HG03175 (cell line): ENCODE measurements around the gene PCYOX1L.

Source experiments
- ATAC-seq: cut with Tn5 transposase; IDR thresholded peaks from one replicate; pipeline ENCODE4 v1.9.1; 2021; ENCODE audit warnings: mild to moderate bottlenecking, moderate library complexity; ENCODE audit not compliant: unreplicated experiment

PCYOX1L gene

DNA sequence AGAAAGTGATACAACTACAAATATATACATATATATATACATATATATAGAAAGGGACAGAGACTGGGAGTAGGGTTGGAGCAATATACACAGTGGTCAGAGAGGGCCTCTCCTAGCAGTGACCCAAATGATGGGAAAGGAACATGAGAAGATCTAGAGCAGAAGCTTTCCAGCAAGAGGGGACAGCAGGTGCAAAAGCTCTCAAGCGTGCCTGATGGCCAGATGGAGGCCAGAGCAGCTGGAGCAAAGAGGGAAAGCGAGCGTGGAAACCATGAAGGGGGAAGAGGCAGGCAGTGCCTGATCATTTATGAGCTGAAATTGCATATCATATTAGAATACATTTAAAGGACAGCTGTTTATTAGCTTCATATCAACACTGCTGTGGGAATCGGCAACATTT lies 20.1 kb upstream of the PCYOX1L start:
- ATAC-seq: no peak

DNA sequence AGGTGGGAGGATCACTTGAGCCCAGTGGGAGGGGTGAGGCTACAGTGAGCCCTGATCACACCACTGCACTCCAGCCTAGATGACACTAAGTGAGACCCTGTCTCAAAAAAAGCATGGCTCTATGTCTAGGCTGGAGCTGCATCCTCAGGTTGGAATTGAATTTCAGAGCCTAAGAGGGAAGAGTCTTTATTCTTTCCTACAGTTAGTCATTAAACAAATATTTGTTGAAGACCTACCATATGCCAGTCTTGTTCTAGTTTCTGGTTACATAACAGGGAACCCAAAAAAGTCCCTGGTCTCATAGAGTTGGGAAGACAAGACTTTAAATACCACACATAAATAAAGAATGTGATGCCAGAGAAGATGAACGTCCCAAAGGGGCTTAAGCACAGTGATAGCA lies 19.5 kb upstream of the PCYOX1L start:
- ATAC-seq: no peak

DNA sequence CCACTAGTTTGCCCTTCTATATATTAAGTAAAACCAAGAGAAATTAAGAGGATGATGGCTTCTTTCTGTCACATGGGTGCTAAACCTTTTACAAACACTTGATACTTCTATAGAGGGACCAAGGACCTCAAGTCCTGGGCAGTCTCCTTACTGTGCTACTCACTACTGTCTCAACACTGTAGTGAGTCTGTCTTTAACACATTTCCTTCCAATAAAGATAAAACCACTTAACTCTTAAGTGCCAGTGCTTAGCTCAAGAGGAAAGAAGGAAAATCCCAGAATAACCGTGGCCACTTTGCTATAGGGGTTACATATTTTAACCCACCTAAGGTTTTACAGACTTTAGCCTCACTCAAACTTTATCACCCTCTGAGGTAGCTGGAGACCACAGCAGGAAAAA lies 16.9 kb upstream of the PCYOX1L start:
- ATAC-seq: no peak

DNA sequence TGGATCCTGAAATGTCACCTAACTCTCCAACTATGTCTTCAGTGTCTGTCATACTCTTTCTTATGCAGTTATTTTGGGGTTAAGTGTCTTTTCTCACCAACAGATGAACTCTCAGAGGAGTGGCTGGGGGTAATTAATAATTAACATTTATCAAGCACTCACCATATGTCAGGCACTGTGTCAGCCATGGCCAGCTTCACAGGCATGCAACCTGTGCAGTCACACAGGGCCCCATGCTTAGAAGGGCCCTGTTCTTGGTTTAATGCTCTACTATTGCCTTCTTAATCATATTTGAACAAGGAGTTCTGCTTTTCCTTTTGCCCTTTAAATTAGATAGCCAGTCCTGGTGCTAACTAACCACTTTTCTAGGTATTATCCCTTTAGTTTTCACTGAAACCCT lies 16.0 kb upstream of the PCYOX1L start:
- peak; percentile 47 for ATAC-seq

- ATAC-seq: no peak
These were observed 13.7 kb upstream of the PCYOX1L start for GRCh38 chr5:149344151-149344550.

- ATAC-seq: peak; percentile 94
These were observed 12.5 kb upstream of the PCYOX1L start, which contains the start of gene GRPEL2 for GRCh38 chr5:149345147-149345891. GRPEL2 (plus strand) TSS chr5:149345499; CDS start chr5:149345540, 41 bp downstream.

- no peak for ATAC-seq
These were observed 12.0 kb upstream of the PCYOX1L start for GRCh38 chr5:149345892-149346222.

DNA sequence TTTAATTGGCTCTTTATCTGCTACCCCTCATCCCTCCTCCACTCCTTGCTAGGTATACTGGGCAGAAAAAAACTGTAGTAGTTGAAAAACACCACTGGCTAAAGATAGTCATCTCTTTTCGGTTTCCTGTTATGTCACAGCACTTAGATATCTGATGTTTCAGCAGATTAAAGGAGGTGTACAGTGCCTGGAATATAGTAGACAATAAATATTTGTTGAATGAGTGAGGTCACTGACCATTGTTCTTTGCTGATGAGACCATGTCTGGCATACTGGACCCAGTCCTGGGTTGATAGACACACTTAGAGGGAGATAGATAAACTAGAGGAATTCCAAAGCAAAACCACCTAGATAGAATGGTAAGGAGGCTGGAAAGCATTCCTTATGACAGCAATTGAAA lies 9.3 kb upstream of the PCYOX1L start:
- ATAC-seq: no peak

DNA sequence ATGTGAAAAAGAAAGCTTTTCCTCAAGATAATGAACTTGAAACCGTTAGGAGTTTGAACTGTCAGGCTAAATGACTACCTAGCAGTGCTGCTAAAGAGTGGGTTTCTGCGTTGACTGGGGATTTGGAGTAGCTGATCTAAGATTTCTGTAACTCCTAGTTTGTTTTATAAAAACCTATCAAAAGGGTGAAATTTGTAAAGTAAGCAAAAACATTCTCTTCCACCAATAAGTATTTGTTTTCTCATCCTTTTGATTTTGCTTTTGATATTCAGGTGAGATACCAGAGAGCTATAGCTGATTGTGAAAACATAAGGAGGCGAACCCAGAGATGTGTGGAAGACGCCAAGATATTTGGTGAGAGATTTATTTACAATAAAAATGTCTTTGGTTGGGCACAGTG lies 8.5 kb upstream of the PCYOX1L start:
- ATAC-seq: no peak

DNA sequence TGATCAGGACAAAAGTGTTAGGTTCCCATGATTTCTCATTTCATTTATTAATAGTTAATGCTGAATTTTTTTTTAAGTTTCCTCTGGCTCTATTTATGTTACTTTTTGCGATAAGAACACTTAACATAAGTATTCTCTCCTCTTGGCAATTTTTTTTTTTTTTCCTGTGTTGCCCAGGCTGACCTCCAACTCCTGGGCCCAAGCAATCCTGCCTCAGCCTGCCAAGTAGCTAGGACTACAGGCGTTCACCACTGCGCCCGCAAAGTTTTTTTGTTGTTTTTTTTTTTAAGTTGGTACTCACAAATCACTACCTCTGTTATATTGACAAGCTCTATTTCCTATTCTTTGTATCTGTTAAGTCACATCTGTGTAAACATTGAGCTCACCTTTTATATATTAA lies 5.7 kb upstream of the PCYOX1L start:
- ATAC-seq: no peak

GRCh38 chr5:149353911-149354310 lies 3.9 kb upstream of the PCYOX1L start:
- no peak for ATAC-seq

DNA sequence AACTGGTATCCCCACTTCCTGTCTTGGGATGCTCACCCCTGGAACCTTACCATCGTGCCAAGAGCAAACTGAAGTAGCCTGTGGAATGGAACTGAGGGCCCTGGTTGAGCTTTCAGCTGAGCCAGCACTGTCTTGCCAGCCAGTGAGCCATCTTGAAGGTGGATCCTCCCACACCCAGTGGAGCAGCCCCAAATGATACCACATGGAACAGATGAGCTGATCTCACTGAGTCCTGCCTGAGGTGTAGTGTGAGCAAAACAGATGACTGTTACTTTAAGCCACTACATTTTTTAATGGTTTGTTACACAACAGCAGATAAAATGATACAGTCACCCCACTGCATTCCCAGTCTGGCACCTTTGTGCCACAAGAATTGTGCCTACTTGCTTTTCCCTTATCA lies 2.2 kb upstream of the PCYOX1L start:
- no peak for ATAC-seq

- ATAC-seq: no peak
These were observed 1.5 kb upstream of the PCYOX1L start for GRCh38 chr5:149356391-149356790.

- ATAC-seq: peak; percentile 4
These were observed 427 bp downstream of the PCYOX1L start for GRCh38 chr5:149358294-149358651.

DNA sequence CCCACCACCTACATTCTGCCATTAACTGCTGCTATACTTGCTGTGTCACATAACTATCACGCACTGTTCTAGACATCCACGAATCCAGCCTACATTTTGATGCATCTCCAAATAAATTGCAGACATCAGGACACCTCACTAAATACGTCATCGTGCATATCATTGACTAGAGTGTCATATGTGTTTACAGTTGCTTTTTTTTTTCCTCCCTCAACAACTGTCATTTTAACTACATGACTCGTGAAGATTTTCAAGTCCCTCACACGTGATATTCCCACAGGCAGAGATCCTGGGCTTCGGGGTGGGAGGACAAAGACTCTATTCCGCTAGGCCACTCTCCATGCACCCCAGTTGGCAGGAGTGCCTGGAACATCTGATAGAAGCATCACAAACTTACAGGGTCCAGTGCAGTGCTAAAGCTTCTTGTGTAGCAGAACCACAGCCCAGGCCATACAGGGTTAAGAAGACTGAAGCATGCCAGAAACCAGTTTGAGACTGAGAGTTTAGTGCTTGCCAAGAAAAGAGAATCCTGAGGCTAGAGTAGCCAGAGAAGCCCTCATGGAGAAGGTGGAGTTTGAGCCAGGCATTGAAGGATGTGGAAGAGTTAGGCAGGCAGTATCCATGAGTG lies 1.1 kb downstream of the PCYOX1L start:
- no peak for ATAC-seq

GRCh38 chr5:149360272-149360671 lies 2.4 kb downstream of the PCYOX1L start:
- no peak for ATAC-seq

GRCh38 chr5:149362541-149362940 lies 4.7 kb downstream of the PCYOX1L start:
- no peak for ATAC-seq

DNA sequence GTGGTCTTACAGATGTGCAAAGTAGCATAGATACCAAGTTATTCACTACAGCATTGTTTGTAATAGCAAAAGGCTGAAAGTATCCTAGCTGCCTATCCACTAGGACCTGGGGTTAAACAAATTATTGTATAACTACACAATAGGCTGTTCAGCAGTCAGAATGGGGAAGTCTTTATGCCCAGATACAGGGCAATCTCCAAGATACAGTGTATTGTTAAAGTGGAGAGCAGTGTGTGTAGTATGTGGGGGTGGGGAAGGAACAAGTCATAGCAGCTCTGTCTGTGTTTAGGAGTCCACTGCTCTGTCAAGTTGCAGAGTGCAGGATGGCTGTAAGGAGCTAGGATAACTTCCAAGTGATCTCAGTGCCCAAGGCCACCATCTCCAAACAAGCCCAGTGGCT lies 5.5 kb downstream of the PCYOX1L start:
- no peak for ATAC-seq

GRCh38 chr5:149363936-149364335 lies 6.1 kb downstream of the PCYOX1L start:
- no peak for ATAC-seq

DNA sequence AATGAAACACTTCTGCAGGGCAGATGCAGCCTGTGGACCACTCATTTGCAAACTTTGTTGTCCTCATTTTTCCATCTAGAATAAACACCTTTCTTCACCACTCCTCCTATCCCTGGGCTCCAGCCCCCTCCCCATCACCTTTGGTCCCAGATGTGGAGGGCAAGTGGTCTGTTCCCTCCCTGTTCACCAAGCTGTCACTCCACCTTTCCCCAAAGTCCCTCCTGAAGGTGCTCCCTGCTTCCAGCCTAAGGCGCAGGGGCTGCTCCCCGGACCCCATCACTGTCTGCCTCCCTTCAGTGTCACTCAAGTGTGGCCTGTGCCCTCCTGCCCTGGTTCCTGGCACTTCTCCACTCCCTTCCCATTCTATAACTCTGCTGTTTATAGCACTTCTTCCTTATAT lies 6.9 kb downstream of the PCYOX1L start:
- no peak for ATAC-seq

GRCh38 chr5:149365418-149365817 lies 7.6 kb downstream of the PCYOX1L start:
- no peak for ATAC-seq

DNA sequence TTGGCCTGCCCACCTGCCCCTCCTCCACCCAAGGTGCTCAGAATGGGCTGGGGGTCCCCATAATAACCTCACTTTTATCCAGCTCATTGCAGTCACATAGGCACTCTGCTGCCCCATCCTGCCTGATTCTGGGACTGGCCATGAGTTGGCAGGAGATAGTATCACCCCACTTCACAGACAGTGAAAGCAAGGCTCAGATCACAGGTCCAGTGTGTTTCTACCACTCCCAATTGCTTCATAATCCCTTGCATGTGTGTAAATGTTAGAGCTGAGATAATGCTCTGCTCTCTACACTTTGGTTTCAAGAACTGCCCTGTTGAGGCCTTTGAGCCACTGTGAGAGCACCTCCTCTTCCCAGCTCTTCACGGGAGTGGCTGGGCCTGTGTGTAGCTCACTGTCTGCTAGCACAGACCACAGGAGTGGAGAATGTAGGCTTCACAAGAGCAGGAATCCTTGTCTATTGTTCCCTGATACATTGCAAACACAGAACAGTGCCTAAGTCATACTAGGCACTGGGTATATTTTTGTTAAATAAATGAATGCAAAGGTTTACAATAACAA lies 8.4 kb downstream of the PCYOX1L start:
- no peak for ATAC-seq
